Lung (tissue), 12 donors: ENCODE measurements around the gene TTLL5. TPM values are rescaled to one million over a fixed set of nuclear protein-coding genes. Genes with fewer than 3 reads are reported as not detected.

Experiments used
- ATAC-seq: fragments of 200-7000 bp; cut with Tn5 transposase; one replicate; pipeline ENCODE4 v1.9.1; 2020; ENCODE audit warnings: moderate number of reproducible peaks; ENCODE audit not compliant: insufficient read depth, low FRiP score
- DNase-seq, 3 donors: peaks; one replicate each; pipeline ENCODE4 v3.0.0-alpha.2; 2013 to 2017
- H3K27ac ChIP-seq, 2 donors: one replicate each; pipeline ENCODE4 v1.5.1; 2013; ENCODE audit warnings: mild to moderate bottlenecking in 2 of 2, moderate library complexity in 2 of 2, control low read depth in 1 of 2, inconsistent platforms in 1 of 2, low read depth in 1 of 2, low read length in 1 of 2
- H3K27me3 ChIP-seq, 3 donors: one replicate each; pipeline ENCODE4 v1.5.1; 2013; ENCODE audit warnings: low read length in 2 of 3; ENCODE audit not compliant: control insufficient read depth in 3 of 3, insufficient read depth in 3 of 3
- H3K36me3 ChIP-seq, 4 donors: one replicate each; pipeline ENCODE4 v1.5.1; 2013; ENCODE audit warnings: low read length in 4 of 4, mild to moderate bottlenecking in 1 of 4, moderate library complexity in 1 of 4; ENCODE audit not compliant: control insufficient read depth in 4 of 4, insufficient read depth in 4 of 4
- H3K4me1 ChIP-seq, 5 donors: one replicate each; pipeline ENCODE4 v1.5.1; 2013; ENCODE audit warnings: low read length in 5 of 5, mild to moderate bottlenecking in 2 of 5, moderate library complexity in 1 of 5; ENCODE audit not compliant: control insufficient read depth in 5 of 5, insufficient read depth in 5 of 5
- H3K4me3 ChIP-seq: one replicate; pipeline ENCODE4 v1.5.1; 2013; ENCODE audit warnings: mild to moderate bottlenecking, control low read depth, moderate library complexity
- H3K9ac ChIP-seq, 2 donors: one replicate each; pipeline ENCODE4 v1.5.1; 2013; ENCODE audit warnings: low read length in 2 of 2, control low read depth in 1 of 2; ENCODE audit not compliant: insufficient read depth in 1 of 2
- H3K9me3 ChIP-seq, 4 donors: one replicate each; pipeline ENCODE4 v1.5.1; 2013; ENCODE audit warnings: low read length in 3 of 4, mild to moderate bottlenecking in 1 of 4, moderate library complexity in 1 of 4; ENCODE audit not compliant: control insufficient read depth in 4 of 4, insufficient read depth in 3 of 4
- CTCF ChIP-seq: IDR thresholded peaks from 2 replicates; pipeline ENCODE4 v1.5.1; 2012; ENCODE audit warnings: mild to moderate bottlenecking; ENCODE audit errors: control extremely low read depth, extremely low read depth
- WGBS, 2 donors: extraction: QIAGEN DNeasy Blood & Tissue Kit; methylation state at CpG; one replicate each; pipeline ENCODE4 v1.1.7; 2013; 5-methylcytosine and 5-hydroxymethylcytosine counted together
- polyA plus RNA-seq, 2 donors: library from polyadenylated mRNA; stranded (reverse); fragments of 200-250 nt; gene quantifications; one replicate each; pipeline ENCODE4 v1.2.1, GENCODE V29; 2013
- total RNA-seq, 2 donors: library from RNA; depleted of rRNA in 1 of 2; stranded (reverse); fragments of >200 nt in 1 of 2; gene quantifications; one replicate each; pipeline ENCODE4 v1.2.1, GENCODE V29; 2014 to 2021
- donor health status: control.
- donor health status: control.
- donor health status: Bipolar disorder and iron deficiency.
- donor health status: healthy.
- donor health status: DM: yes; HTN: yes; CAD: no.

The TTLL5 gene
- total and polyA plus RNA-seq, 4 donors, result 10.3 to 58.6 (median 28.8) TPM

DNA sequence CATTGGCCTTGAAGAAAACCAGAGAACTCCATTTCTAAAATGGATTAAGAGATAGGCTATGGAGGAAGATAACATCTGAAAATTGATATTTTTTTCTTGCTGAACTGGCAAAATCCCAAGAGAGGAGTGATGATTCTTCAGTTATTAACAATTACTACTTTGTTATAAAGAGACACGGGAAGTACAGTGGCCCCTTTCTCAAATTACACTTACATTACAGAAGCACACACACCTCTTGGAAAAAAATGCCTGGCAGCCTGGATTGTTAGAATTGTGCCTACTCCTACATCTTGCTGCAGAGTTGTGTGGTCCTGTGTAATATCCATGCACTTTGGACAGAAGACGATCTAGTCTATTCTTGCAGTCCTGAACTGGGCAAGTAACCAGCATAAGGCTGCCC is 249.0 kb downstream of the TTLL5 start:
- ATAC-seq (no peak), DNase-seq (no peak)
- Histone ChIP-seq H3K4me1 (peaks cover 0 to 39% (median 9%) of the 10 kb centered on the region in 5 donors), H3K4me3 (no peak overlapping the region), H3K9me3 (no peaks in the 10 kb centered on the region), H3K9ac (no peak overlapping the region), H3K27ac (no peak overlapping the region), H3K27me3 (no peaks in the 10 kb centered on the region), H3K36me3 (peaks cover 0 to 10% (median 0%) of the 10 kb centered on the region in 4 donors)
- 87 to 91% methylated on average over 2 of the region's 2 CpGs for WGBS, 2 donors
- TF ChIP-seq CTCF, result no peak

DNA sequence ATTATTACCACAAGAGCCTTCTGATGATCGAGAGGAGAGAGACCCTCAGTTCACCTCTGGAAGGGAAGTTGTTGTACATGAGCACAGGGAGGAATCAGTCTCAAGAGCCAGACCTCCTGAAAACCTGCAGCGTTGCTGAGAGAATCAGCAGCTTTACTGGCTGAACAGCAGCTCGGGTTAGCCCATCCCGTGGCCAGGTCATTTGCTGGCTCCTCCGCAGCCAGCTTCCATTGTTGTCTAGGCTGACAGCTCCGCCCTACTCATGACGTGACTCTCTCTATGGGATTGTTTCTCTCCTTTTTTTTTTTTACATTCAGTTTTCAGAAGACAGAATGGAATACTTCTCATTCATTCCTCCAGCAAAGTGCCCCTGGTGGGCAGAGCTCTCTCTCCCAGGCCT is 250.8 kb downstream of the TTLL5 start:
- Histone ChIP-seq H3K27ac (no peak overlapping the region), H3K4me3 (no peak overlapping the region), H3K4me1 (peaks cover 0 to 21% (median 0%) of the 10 kb centered on the region in 5 donors), H3K9ac (no peak overlapping the region), H3K9me3 (no peaks in the 10 kb centered on the region), H3K27me3 (no peaks in the 10 kb centered on the region), H3K36me3 (peaks cover 0 to 10% (median 1%) of the 10 kb centered on the region in 4 donors)
- no peak for TF ChIP-seq CTCF
- 78 to 81% methylated on average over 7 of the region's 7 CpGs for WGBS, 2 donors
- DNase-seq (peak; percentile 36 to 45 (median 39)), ATAC-seq (no peak)

DNA sequence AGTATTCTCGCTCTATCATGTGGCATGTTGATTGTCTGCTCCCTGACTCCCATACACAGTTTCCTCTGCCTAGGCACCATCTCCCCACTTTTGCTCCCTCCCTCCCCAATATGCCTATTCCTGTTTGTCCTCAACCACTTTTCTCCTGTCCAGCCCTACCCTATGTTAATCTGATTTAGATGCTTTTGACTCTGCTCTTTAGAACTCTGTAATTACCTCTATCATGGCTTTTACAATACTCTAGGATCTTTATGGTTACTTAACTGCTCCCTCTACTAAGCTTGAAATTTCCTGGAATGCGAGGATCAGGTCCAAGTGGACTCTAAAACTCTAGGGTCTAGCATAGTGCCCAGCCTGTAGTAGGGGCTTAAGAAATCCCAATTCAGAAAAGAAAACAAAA is 252.1 kb downstream of the TTLL5 start:
- TF ChIP-seq CTCF, result no peak
- no peak overlapping the region for H3K9ac ChIP-seq
- no peaks in the 10 kb centered on the region for H3K27me3 ChIP-seq
- WGBS, 2 donors, result 95 to 99% methylated on average over 2 of the region's 2 CpGs
- H3K36me3 ChIP-seq, result peaks cover 0 to 7% (median 1%) of the 10 kb centered on the region in 4 donors
- H3K9me3 ChIP-seq, result no peaks in the 10 kb centered on the region
- no peak for DNase-seq
- peaks cover 0 to 8% (median 0%) of the 10 kb centered on the region in 5 donors for H3K4me1 ChIP-seq
- no peak overlapping the region for H3K27ac ChIP-seq
- no peak overlapping the region for H3K4me3 ChIP-seq
- no peak for ATAC-seq

DNA sequence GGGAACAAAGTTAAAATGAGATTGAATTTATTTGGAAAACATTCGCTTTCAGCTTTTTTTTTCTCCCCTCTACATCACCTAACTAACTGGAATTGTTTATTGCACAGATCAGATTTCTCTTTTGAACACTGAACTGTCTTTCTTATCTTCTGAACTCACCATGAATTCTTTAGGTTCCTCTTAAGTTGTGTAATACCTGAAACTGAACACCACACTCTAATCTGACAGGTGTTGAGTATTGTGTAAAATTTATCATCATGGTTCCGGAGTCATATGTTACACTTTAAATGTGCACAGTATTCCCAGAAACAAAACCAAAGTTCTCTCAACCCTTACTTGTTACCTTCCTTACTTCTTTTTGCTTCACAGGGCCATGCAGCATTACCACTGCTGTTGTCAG is 254.0 kb downstream of the TTLL5 start:
- H3K4me1 ChIP-seq, result peaks cover 0 to 7% (median 0%) of the 10 kb centered on the region in 5 donors
- no peaks in the 10 kb centered on the region for H3K27me3 ChIP-seq
- no peak overlapping the region for H3K4me3 ChIP-seq
- ATAC-seq (no peak), DNase-seq (no peak)
- WGBS, 2 donors, result 85 to 93% methylated on average over 2 of the region's 2 CpGs
- peaks cover 0 to 5% (median 1%) of the 10 kb centered on the region in 4 donors for H3K36me3 ChIP-seq
- no peak overlapping the region for H3K9ac ChIP-seq
- no peak for TF ChIP-seq CTCF
- H3K27ac ChIP-seq, result no peak overlapping the region
- no peaks in the 10 kb centered on the region for H3K9me3 ChIP-seq
